ENCODE results near the gene FBXO8. TPM values are rescaled to one million over a fixed set of nuclear protein-coding genes. Genes with fewer than 3 reads are reported as not detected.

FBXO8 gene
- total RNA-seq, 3 donors from 2014 or later, result 29.2 to 49.0 (median 35.2) TPM

DNA sequence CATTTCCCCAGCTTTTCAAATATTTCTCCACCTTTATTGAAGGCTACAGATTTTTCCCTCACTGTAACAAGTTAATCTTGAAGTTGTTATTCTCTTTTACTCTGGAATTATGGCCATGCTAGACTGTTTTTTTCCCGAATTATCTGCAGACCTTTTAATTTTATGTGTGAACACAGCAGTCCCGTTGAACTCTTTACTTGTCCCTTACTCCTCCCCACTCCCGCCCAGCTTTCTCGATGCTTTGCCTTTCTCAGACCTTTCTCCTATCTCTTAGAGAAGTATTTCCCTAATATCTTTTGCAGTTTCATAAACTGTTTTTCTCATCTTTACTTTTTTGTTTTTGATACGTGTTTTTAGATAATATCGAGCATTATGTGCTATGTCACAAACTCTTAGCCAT is 1.0 kb upstream of the FBXO8 start:
- H3K9me3 ChIP-seq, result no peaks in the 10 kb centered on the region
- H3K4me1 ChIP-seq, result no peaks in the 10 kb centered on the region
- intact Hi-C loops (cut with DNase I; ENCODE audit: low total_unique reads), result no loop called here
- H3K36me3 ChIP-seq, result no peaks in the 10 kb centered on the region
- TF ChIP-seq POLR2AphosphoS5 (IDR thresholded peaks at IDR 0.05) (no peak), POLR2A (IDR thresholded peaks at IDR 0.05) (no peak)
- TF ChIP-seq, protein P1, sequence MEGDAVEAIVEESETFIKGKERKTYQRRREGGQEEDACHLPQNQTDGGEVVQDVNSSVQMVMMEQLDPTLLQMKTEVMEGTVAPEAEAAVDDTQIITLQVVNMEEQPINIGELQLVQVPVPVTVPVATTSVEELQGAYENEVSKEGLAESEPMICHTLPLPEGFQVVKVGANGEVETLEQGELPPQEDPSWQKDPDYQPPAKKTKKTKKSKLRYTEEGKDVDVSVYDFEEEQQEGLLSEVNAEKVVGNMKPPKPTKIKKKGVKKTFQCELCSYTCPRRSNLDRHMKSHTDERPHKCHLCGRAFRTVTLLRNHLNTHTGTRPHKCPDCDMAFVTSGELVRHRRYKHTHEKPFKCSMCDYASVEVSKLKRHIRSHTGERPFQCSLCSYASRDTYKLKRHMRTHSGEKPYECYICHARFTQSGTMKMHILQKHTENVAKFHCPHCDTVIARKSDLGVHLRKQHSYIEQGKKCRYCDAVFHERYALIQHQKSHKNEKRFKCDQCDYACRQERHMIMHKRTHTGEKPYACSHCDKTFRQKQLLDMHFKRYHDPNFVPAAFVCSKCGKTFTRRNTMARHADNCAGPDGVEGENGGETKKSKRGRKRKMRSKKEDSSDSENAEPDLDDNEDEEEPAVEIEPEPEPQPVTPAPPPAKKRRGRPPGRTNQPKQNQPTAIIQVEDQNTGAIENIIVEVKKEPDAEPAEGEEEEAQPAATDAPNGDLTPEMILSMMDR (IDR thresholded peaks at IDR 0.05), result no peak
- H3K27me3 ChIP-seq, result no peaks in the 10 kb centered on the region
- H3K27ac ChIP-seq, result peak overlapping the region; percentile 96 to 99
- H3K4me3 ChIP-seq, result peak overlapping the region; percentile 74 to 85 (median 79)
- no peak for DNase-seq (ENCODE audit: low spot score in 2 of 2)

DNA sequence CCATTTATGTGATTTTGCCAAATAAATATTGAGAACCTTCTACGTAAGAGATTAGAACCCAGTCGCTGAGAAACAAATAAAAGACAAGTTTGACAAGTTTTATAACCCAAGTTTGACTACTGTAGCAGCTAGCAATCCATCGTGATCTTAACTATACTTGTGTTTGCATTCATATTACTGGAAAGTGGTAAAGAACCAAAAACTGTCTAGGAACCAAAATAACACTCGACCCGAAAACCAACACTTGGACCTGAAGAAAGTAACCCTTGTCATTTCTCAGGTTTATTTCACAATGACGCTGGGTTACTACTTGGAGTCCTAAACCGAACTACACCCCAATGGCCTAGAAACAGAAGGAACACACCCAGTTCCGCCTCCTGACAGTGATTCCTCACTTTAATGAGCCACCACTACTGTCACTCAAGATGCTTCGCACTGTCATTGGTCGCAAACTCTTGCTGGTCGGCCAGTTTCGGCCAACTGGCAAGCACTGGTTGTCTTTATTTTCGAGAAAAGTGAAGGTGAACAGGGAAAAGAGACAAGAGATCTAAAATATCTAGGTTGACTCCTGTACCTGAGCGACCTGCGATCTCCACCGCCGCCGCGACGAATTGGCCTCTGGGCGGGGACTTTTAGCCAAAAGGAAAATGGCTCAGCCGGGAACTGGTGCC is 496 bp downstream of the FBXO8 start:
- no peak for TF ChIP-seq POLR2A (IDR thresholded peaks at IDR 0.05)
- TF ChIP-seq POLR2AphosphoS5 (IDR thresholded peaks at IDR 0.05), result no peak
- TF ChIP-seq, protein P1 (IDR thresholded peaks at IDR 0.05), result no peak
- no peaks in the 10 kb centered on the region for H3K4me1 ChIP-seq

DNA sequence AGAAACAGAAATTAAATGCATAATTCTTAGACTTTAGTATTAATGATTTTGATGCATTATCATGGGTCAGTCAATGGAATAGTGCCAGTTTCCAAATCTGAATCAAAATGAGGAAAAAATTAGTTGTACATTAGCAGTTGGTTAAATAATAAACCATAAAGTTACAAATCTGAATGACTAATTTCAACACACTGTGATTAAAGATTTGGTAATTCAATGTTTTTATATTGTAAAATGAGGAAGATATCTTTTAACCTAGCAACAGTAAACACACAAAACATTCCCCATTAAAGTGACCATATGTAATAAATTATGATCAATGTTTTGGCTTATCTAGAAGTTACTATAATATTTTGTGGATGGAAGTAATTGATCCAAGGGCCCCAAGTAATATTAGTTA is 1.6 kb downstream of the FBXO8 start:
- Histone ChIP-seq H3K36me3 (no peaks in the 10 kb centered on the region), H3K27ac (no peak overlapping the region), H3K4me3 (peak overlapping the region in 1 of 3 donors; percentile 74), H3K27me3 (no peaks in the 10 kb centered on the region), H3K4me1 (no peaks in the 10 kb centered on the region), H3K9me3 (no peaks in the 10 kb centered on the region)
- no peak for TF ChIP-seq POLR2AphosphoS5 (IDR thresholded peaks at IDR 0.05)
- TF ChIP-seq, protein P1 (IDR thresholded peaks at IDR 0.05), result no peak
- TF ChIP-seq POLR2A (IDR thresholded peaks at IDR 0.05), result no peak
- intact Hi-C loops (cut with DNase I; ENCODE audit: low total_unique reads), result no loop called here
- DNase-seq (ENCODE audit: low spot score in 2 of 2), result no peak

More for the DNA sequence above, 496 bp downstream of the FBXO8 start:
- Histone ChIP-seq H3K36me3 (no peaks in the 10 kb centered on the region), H3K4me3 (peak overlapping the region; percentile 74 to 85 (median 79)), H3K9me3 (no peaks in the 10 kb centered on the region), H3K27ac (peak overlapping the region; percentile 96 to 99), H3K27me3 (no peaks in the 10 kb centered on the region)
- peak; percentile 66 to 84 for DNase-seq (ENCODE audit: low spot score in 2 of 2)
- intact Hi-C loops (cut with DNase I; ENCODE audit: low total_unique reads), result no loop called here

DNA sequence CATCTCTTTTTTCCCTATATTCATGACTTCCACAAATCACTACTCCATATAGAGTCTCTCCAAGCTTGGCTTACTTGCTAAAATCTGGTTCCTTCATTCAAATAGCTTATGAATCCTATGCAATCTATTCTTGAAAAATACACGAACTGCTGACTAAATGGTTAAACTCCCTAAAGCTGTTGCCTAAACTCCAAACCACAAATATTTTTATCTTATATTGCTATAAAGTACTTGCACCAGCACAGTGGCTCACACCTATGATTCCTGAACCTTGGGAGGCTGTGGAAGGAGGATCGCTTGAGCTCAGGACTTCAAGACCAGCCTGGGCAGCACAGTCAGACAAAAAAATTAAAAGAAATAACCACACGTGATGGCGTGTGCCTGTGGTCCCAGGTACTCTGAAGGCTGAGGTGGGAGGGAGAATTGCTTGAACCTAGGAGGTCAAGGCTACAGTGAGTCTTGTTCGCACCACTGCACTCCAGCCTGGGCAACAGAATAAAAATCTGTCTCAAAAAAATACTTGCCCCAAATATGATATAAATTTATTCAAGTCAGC is 2.2 kb downstream of the FBXO8 start:
- no peak for DNase-seq (ENCODE audit: low spot score in 2 of 2)
- intact Hi-C loops (cut with DNase I; ENCODE audit: low total_unique reads), result no loop called here
- no peak overlapping the region for H3K4me3 ChIP-seq
- no peaks in the 10 kb centered on the region for H3K9me3 ChIP-seq
- H3K27ac ChIP-seq, result no peak overlapping the region
- TF ChIP-seq POLR2AphosphoS5 (IDR thresholded peaks at IDR 0.05), result no peak
- TF ChIP-seq, protein P1 (IDR thresholded peaks at IDR 0.05), result no peak
- TF ChIP-seq POLR2A (IDR thresholded peaks at IDR 0.05), result no peak
- H3K36me3 ChIP-seq, result no peaks in the 10 kb centered on the region
- H3K27me3 ChIP-seq, result no peaks in the 10 kb centered on the region
- H3K4me1 ChIP-seq, result no peaks in the 10 kb centered on the region

DNA sequence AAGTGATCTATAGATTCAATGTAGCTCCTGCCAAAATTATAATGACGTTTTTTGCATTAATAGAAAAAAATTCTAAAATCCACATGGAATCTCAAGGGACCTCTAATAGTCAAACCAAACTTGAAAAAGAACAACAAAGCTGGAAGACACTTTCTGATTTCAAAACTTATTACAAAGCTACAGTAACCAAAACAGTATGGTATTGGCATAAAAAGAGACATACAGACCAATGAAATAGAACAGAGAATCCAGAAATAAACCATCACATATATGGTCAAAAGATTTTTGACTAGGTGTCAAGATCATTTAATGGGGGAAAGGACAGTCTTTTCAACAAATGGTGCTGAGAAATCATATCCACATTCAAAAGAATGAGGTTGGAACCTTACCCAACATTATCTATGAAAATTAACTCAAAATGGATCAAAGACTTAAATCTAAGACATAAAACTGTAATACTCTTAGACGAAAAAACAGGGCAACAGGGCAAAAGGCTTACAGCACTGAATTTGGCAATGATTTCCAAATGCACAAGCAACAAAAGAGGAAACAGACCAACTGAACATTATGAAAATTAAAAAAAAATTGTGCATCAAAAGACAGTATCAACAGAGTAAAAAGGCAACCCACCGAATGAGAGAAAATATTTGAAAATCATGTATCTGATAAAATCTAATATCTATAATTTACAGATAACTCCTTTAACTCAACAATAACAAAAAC is 3.9 kb downstream of the FBXO8 start:
- Histone ChIP-seq H3K4me1 (no peaks in the 10 kb centered on the region), H3K9me3 (no peaks in the 10 kb centered on the region), H3K4me3 (no peak overlapping the region), H3K27me3 (no peaks in the 10 kb centered on the region), H3K36me3 (no peaks in the 10 kb centered on the region), H3K27ac (no peak overlapping the region)
- TF ChIP-seq, protein P1 (IDR thresholded peaks at IDR 0.05), result no peak
- no peak for TF ChIP-seq POLR2AphosphoS5 (IDR thresholded peaks at IDR 0.05)
- TF ChIP-seq POLR2A (IDR thresholded peaks at IDR 0.05), result no peak
- DNase-seq (ENCODE audit: low spot score in 2 of 2), result no peak
- intact Hi-C loops (cut with DNase I; ENCODE audit: low total_unique reads), result no loop called here

All from breast epithelium (tissue), 4 donors.